GM18505 (cell line): Measurements from ENCODE around the gene ZBTB33.

Experiments used
- ATAC-seq: cut with Tn5 transposase; IDR thresholded peaks from one replicate; pipeline ENCODE4 v1.9.1; 2021; ENCODE audit not compliant: unreplicated experiment
- POLR2A ChIP-seq: IDR thresholded peaks from 4 replicates; pipeline ENCODE4 v1.6.1; 2011; ENCODE audit warnings: borderline replicate concordance; ENCODE audit not compliant: insufficient read depth, insufficient read length; ENCODE audit errors: extremely low read depth

ZBTB33 gene

GRCh38 chrX:120281761-120282160, 31.1 kb downstream of the ZBTB33 start:
- no peak for ATAC-seq
- TF ChIP-seq POLR2A = no peak

- no peak for TF ChIP-seq POLR2A
Observed at GRCh38 chrX:120282697-120283096, 32.1 kb downstream of the ZBTB33 start.

GRCh38 chrX:120286733-120287512, 36.3 kb downstream of the ZBTB33 start:
- ATAC-seq = peak; percentile 13
- no peak for TF ChIP-seq POLR2A

More at GRCh38 chrX:120282697-120283096, 32.1 kb downstream of the ZBTB33 start:
- no peak for ATAC-seq

- TF ChIP-seq POLR2A = no peak
- peak; percentile 45 for ATAC-seq
Observed at GRCh38 chrX:120287513-120288112, 37.0 kb downstream of the ZBTB33 start.

DNA sequence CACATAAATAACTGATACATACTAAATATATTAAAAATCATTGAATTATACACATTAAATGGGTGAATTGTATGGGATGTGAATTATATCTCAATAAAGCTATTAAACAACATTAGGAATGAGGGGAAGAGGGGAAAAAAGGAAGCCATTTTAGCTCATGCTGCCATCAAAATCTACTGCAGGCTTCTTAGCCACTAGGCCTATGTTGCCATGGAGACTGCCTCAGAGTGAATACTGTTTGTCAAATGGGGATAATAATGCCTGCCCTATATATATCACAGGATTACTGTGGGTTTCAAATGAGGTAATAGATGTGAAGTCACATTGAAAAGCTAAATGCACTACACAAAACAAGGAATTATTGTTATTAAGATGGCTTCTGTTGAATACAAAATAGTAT, 39.5 kb downstream of the ZBTB33 start:
- no peak for ATAC-seq
- no peak for TF ChIP-seq POLR2A

- no peak for TF ChIP-seq POLR2A
- ATAC-seq = no peak
Observed at GRCh38 chrX:120291211-120291610, 40.6 kb downstream of the ZBTB33 start.

- TF ChIP-seq POLR2A = no peak
- ATAC-seq = no peak
Observed at GRCh38 chrX:120293015-120293414, 42.4 kb downstream of the ZBTB33 start.

- ATAC-seq = no peak
- TF ChIP-seq POLR2A = no peak
Observed at GRCh38 chrX:120294651-120295050, 44.0 kb downstream of the ZBTB33 start.

DNA sequence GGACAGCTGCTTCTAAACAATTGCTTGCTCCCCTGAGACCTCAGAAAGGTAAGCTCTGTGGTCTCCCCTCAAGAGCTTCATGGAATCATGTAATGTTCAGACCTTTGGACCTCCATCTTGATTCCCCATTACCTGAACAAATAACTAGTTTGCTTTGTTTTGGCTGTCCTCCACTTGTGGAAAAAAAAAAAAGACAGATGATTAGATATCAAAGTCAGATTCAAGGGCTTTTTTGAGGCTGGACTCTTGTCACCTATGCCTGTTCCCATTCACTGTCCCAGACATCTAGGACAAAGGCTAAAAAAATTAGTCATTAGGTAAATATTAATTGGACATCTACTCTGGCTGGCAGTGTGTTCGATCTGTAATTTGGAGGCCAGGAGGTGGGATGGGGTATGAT, 47.3 kb downstream of the ZBTB33 start:
- no peak for ATAC-seq
- no peak for TF ChIP-seq POLR2A

GRCh38 chrX:120299928-120300327, 49.3 kb downstream of the ZBTB33 start:
- ATAC-seq = no peak
- TF ChIP-seq POLR2A = no peak

- no peak for TF ChIP-seq POLR2A
- ATAC-seq = no peak
Observed at GRCh38 chrX:120301497-120301896, 50.9 kb downstream of the ZBTB33 start.

DNA sequence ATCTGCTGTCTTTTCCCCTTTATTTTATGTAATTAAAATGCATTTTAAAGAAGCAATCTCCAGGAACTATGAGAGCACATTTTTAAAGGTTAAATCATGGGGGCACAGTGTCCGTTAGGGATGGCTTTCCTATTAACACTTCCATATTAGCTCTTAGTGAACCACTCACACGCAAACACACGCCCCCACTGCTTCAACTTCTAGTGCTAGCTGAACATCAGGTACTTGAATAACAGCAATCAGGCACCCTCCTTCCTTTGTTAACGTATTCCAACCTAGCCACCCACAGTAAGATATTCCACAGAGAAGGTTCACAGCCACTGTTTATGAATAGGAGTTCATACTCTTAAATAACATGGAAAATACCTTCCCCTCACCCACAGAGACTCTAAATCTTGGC, 51.3 kb downstream of the ZBTB33 start:
- no peak for TF ChIP-seq POLR2A

DNA sequence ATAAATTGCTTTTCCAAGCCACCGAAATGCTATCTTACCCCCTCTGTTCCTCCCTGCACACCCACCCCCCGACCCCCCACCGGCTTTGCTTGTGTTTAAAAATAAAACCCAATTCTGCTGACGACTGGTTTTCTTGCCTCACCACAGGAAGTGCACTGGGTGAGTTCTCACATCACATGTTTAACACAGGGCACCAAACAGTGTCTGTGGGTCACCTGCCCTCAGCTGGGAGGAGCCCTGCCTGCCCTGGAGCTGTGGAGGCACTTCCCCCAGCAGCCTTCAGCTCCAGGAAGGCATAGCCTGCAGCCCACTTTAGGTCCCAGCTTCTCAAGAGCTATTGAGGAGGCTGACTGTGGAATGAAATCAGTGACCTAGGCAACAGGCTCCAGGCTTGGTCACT, 51.8 kb downstream of the ZBTB33 start:
- ATAC-seq = peak; percentile 90
- TF ChIP-seq POLR2A = no peak

More for the DNA sequence above, 51.3 kb downstream of the ZBTB33 start:
- ATAC-seq = no peak

- ATAC-seq = no peak
- TF ChIP-seq POLR2A = no peak
Observed at GRCh38 chrX:120304256-120304655, 53.6 kb downstream of the ZBTB33 start.
